NCI-H2107 treated with DMSO at 0.1 percent for 48 hours (cell line): ENCODE data around the gene CASP8AP2.
"Not testable (repeated sequence)": the region's sequence is repeated elsewhere in the genome, so short reads cannot be mapped to it uniquely, and the experiment has no call there.

ENCODE experiments used
- DNase-seq: peaks from one replicate; lab custom pipeline; 2025; ENCODE audit not compliant: unreplicated experiment; lab: John Stamatoyannopoulos, UW

CASP8AP2 gene

GRCh38 chr6:89819336-89820130 is 10.1 kb upstream of the CASP8AP2 start, which contains the start of gene MDN1:
Gene MDN1 (minus strand): TSS chr6:89819794. CDS start chr6:89819607, 187 bp downstream.
- DNase-seq = peak; percentile 78

GRCh38 chr6:89826029-89826528 is 3.6 kb upstream of the CASP8AP2 start:
- DNase-seq = no peak

DNA sequence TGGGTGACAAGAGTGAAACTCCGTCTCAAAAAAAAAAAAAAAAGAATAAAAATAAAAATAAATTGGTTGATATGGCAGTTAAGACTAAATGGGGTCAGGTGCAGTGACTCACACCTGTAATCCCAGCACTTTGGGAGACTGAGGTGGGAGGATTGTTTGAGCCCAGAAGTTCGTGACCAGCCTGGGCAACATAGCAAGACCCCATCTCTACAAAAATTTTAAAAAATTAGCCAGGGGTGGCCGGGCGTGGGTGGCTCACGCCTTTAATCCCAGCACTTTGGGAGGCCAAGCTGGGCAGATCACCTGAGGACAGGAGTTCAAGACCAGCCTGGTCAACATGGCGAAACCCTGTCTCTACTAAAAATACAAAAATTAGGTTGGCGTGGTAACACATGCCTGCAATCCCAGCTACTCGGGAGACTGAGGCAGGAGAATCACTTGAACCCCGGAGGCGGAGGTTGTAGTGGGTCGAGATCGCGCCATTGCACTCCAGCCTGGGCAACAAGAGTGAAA is 1.1 kb upstream of the CASP8AP2 start:
- DNase-seq = not testable (repeated sequence)

DNA sequence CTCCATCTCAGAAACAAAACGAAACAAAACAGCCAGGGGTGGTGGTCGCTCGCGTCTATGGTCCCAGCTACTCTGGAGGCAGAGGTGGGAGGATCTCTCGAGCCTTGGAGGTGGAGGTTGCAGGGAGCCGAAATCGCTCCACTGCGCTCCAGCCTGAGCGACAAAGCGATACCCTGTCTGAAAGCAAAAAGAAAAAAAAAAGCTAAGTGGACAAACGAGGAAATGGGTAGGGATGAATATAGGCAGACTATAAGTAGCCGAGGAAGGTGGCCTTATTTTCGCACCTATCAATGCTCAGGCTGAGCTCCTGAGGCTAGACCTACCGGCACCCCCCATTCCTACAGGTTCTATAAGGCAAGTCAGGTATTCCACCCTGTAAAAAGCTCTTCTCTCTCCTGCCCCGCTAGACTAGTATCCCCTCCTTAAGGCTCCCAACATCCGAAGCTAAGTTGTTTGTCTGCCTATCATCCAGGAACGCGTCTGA is 650 bp upstream of the CASP8AP2 start:
- no peak for DNase-seq

DNA sequence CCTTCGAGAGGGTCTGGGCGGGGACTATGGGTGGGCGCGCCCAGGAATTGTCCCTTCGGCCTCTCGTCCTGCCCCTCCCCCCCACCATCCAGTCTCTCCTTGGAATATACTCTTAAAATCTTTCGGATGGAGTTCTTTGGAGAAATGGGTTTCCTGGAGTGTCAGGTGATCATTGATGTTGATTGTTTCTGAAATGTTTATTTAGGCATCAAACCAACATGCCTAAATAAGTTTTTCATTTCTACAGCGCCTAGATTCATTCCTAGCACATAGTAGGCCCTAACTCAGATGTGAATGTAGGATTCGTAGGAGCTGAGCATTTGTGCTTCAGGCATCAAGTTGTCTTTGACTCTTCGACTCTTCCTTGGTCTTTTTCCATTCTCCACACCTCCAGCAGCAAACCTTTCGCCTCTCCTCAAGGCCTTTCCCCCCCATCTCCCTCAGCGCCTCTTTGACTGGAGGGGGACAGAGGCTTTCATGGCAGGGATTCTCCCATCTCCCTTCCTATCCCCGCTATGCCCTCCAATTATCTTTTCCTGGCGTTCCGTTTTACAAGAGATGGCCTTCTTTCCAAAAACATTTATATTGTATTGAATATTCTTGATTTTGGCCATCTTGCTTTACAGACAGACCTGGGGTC is 610 bp downstream of the CASP8AP2 start:
- DNase-seq = no peak

- DNase-seq = no peak
Measured at GRCh38 chr6:89834884-89835792, 5.5 kb downstream of the CASP8AP2 start.

DNA sequence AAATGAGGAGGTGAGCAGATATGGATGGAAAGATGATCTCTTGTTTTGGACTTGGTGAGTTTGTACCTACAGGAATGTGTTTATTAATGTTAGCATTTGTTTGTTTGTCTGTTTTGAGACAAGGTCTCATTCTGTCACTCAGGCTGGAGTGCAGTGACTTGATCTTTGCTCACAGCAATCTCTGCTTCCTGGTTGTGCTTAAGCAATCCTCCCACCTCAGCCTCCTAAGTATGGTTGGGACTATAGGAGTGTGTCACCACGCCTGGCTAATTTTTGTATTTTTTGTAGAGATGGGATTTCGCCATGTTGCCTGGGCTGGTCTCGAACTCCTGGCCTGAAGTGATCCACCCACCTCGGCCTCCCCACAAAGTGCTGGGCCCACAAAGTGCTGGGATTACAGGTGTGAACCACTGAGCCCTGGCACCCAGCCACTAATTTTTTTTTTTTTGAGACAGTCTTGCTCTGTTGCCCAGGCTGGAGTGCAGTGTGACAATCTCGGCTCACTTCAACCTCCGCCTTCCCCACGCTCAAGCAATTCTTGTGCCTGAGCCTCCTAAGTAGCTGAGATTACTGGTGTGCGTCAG is 7.1 kb downstream of the CASP8AP2 start:
- no peak for DNase-seq

DNA sequence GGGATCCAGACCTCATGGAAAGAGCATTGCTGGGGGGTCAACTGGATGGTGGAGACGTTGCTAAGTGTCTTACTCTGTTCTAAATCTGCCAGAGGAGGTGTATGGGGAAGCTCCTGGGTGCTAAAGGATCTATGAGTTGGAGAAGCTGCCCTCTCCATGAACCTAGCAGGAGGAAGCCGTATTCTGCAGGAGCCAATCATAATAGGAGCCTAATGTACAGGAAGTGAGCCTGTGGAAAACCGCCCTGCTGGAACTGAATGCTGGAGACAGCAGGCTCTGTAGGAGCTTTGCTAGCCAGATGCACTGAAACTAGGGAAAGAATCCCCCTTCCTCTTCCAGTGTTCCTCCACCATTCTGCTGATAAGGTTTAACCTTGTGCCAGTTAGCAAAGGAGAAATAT is 10.9 kb downstream of the CASP8AP2 start:
- no peak for DNase-seq

- no peak for DNase-seq
Measured at GRCh38 chr6:89842228-89842627, 12.5 kb downstream of the CASP8AP2 start.

GRCh38 chr6:89843070-89843469 is 13.4 kb downstream of the CASP8AP2 start:
- no peak for DNase-seq

DNA sequence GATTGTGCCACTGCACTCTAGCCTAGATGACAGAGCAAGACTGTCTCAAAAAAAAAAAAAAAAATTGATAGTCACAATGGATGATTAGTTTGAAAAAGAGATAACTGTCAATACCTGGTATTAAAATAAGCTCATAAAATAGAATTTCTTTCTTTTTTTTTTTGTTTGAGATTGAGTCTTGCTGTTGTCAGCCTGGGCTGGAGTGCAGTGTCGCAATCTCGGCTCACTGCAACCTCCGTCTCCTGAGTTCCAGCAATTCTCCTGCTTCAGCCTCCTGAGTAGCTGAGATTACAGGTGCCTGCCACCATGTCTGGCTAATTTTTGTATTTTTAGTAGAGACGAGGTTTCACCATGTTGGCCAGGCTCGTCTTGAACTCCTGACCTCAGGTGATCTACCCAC is 17.8 kb downstream of the CASP8AP2 start:
- DNase-seq = not testable (repeated sequence)

GRCh38 chr6:89853068-89853467 is 23.4 kb downstream of the CASP8AP2 start:
- DNase-seq = no peak

GRCh38 chr6:89858041-89858440 is 28.4 kb downstream of the CASP8AP2 start:
- DNase-seq = no peak

DNA sequence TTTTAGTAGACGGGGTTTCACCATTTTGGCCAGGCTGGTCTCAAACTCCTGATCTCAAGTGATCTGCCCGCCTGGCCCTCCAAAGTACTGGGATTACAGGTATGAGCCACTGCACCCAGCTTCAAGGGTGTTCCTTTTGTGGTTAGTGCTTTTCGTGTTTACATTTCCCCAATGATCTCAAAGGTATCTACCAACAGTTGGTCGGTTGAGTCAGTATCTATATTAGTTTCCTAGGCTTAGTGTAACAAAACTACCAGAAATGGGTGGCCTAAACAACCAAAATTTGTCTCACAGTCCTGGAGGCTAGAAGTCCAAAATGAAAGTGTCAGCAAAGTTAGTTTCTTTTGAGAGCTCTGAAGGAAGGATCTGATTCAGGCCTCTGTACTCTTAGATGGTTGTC is 30.1 kb downstream of the CASP8AP2 start:
- no peak for DNase-seq

GRCh38 chr6:89862273-89862672 is 32.6 kb downstream of the CASP8AP2 start:
- no peak for DNase-seq

DNA sequence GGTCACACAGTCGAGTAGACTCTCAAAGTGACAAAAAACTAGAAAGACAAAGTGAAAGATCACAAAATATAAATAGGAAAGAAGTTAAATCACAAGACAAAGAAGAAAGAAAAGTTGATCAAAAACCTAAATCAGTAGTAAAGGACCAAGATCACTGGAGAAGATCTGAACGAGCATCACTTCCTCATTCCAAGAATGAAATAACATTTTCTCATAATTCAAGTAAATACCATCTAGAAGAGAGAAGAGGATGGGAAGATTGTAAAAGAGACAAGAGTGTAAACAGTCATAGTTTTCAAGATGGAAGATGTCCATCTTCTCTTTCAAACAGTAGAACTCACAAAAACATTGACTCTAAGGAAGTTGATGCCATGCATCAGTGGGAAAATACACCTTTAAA is 33.0 kb downstream of the CASP8AP2 start:
- DNase-seq = no peak

DNA sequence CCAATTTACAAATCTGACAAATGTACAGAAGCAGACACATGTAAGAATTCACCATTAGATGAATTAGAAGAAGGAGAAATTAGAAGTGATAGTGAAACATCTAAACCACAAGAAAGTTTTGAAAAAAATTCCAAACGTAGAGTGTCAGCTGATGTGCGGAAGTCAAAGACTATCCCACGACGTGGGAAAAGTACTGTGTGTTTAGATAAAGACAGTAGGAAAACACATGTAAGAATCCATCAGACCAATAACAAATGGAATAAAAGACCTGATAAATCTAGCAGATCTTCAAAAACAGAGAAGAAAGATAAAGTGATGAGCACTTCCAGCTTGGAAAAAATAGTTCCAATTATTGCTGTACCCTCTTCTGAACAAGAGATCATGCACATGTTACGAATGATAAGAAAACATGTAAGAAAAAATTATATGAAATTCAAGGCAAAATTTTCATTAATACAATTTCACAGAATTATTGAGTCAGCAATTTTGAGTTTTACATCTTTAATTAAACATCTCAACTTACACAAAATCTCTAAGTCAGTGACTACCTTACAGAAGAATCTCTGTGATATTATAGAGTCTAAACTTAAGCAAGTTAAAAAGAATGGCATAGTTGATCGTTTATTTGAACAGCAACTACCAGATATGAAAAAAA is 36.5 kb downstream of the CASP8AP2 start:
- no peak for DNase-seq

- DNase-seq = no peak
Measured at GRCh38 chr6:89873721-89874120, 44.0 kb downstream of the CASP8AP2 start.

DNA sequence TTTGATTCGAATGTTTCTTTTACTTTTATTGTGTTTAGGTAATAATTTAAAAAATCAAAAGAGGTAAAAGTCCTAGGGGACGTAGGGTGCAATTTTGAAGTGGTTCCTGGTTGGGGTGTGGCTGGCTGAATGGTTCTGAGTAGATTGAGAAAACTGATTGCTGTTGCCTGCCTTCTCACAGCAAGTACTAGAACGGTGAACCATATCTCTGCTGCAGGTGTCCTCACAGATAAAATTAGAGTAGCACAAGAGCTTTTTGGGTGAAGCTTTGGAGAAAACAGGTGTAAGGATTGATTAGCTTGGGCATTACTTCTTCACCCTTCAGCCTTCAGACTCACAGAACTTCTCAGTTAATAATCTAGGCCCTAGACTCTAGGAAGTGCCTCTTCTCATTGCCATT is 44.8 kb downstream of the CASP8AP2 start:
- DNase-seq = no peak
